Measurements from ENCODE around the gene FGF1.

GRCh38 chr5:142561486-142562097 is 124.3 kb downstream of the FGF1 start:
- TF ChIP-seq POLR2A (IDR thresholded peaks at IDR 0.05) (no peak), CTCF (IDR thresholded peaks at IDR 0.05) (no peak)

Measured in heart left ventricle (tissue), 13 donors.